ENCODE data around the gene TMTC2.

DNA sequence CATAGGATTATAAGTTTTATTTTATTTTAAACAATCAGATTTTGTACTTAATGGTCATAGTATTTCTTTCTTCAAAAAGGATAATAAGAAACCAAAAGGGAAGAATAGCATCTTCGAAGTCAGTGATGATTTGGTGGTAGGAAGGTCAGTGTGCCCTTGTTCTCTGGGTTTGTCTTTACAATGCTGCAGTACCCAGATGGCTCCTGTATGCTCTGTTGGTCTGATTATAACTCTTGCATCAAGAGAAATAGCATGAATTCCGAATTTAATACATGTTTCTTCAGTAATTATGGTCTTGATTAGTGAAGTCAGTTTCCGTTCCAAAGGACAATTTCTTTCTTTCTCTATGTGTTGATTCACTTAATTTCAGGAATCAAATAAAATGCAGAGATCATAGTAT is 180.2 kb downstream of the TMTC2 start:
- TF ChIP-seq, protein P1, sequence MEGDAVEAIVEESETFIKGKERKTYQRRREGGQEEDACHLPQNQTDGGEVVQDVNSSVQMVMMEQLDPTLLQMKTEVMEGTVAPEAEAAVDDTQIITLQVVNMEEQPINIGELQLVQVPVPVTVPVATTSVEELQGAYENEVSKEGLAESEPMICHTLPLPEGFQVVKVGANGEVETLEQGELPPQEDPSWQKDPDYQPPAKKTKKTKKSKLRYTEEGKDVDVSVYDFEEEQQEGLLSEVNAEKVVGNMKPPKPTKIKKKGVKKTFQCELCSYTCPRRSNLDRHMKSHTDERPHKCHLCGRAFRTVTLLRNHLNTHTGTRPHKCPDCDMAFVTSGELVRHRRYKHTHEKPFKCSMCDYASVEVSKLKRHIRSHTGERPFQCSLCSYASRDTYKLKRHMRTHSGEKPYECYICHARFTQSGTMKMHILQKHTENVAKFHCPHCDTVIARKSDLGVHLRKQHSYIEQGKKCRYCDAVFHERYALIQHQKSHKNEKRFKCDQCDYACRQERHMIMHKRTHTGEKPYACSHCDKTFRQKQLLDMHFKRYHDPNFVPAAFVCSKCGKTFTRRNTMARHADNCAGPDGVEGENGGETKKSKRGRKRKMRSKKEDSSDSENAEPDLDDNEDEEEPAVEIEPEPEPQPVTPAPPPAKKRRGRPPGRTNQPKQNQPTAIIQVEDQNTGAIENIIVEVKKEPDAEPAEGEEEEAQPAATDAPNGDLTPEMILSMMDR (IDR thresholded peaks at IDR 0.05): no peak
- TF ChIP-seq POLR2A (IDR thresholded peaks at IDR 0.05): no peak
